ENCODE results near the gene PCDH19. TPM values are rescaled to one million over a fixed set of nuclear protein-coding genes. Genes with fewer than 3 reads are reported as not detected.
A peak's percentile ranks its signal among the peaks of the same experiment; 100 is the strongest.

Gene PCDH19
- total RNA-seq, 4 donors from 2014 or later: 0.62 to 1.7 (median 1.4) TPM

GRCh38 chrX:100404851-100405250 is 5.2 kb downstream of the PCDH19 start:
- H3K4me3 ChIP-seq: no peak overlapping the region
- no peak for ATAC-seq
- no peaks in the 10 kb centered on the region for H3K9me3 ChIP-seq
- H3K27ac ChIP-seq: no peak overlapping the region
- H3K27me3 ChIP-seq: peaks cover 63% of the 10 kb centered on the region
- no peaks in the 10 kb centered on the region for H3K36me3 ChIP-seq
- WGBS, 2 donors (ENCODE audit: low coverage in 1 of 2): 34 to 38% methylated on average over 2 to 3 of the region's 3 CpGs
- H3K4me1 ChIP-seq: peaks cover 0 to 17% (median 0%) of the 10 kb centered on the region in 3 donors
- TF ChIP-seq POLR2A (IDR thresholded peaks at IDR 0.05): no peak
- no peak for TF ChIP-seq EP300 (IDR thresholded peaks at IDR 0.05)
- no peak for TF ChIP-seq CTCF (IDR thresholded peaks at IDR 0.05)
- TF ChIP-seq POLR2AphosphoS5 (IDR thresholded peaks at IDR 0.05): no peak

- Histone ChIP-seq H3K27ac (no peak overlapping the region), H3K36me3 (no peaks in the 10 kb centered on the region), H3K4me1 (no peaks in the 10 kb centered on the region), H3K9me3 (no peaks in the 10 kb centered on the region), H3K4me3 (no peak overlapping the region), H3K27me3 (no peaks in the 10 kb centered on the region)
- TF ChIP-seq POLR2A (IDR thresholded peaks at IDR 0.05) (no peak), CTCF (IDR thresholded peaks at IDR 0.05) (no peak), EP300 (IDR thresholded peaks at IDR 0.05) (no peak), POLR2AphosphoS5 (IDR thresholded peaks at IDR 0.05) (no peak)
- 30 to 60% methylated on average over 3 of the region's 6 CpGs for WGBS, 2 donors (ENCODE audit: low coverage in 1 of 2)
- no peak for ATAC-seq
These were observed 14.3 kb downstream of the PCDH19 start for GRCh38 chrX:100395781-100396180.

GRCh38 chrX:100381619-100382018 is 28.5 kb downstream of the PCDH19 start:
- ATAC-seq: no peak
- 53 to 64% methylated on average over 2 of the region's 3 CpGs for WGBS, 2 donors (ENCODE audit: low coverage in 1 of 2)

GRCh38 chrX:100379388-100379986 is 30.6 kb downstream of the PCDH19 start:
- no peak for ATAC-seq
- WGBS, 2 donors (ENCODE audit: low coverage in 1 of 2): 11 to 25% methylated on average over 1 to 7 of the region's 7 CpGs
- H3K36me3 ChIP-seq: no peaks in the 10 kb centered on the region
- H3K4me3 ChIP-seq: no peak overlapping the region
- H3K27ac ChIP-seq: no peak overlapping the region
- no peaks in the 10 kb centered on the region for H3K4me1 ChIP-seq
- no peaks in the 10 kb centered on the region for H3K9me3 ChIP-seq
- H3K27me3 ChIP-seq: no peaks in the 10 kb centered on the region
- no peak for TF ChIP-seq EP300 (IDR thresholded peaks at IDR 0.05)
- TF ChIP-seq POLR2AphosphoS5 (IDR thresholded peaks at IDR 0.05): no peak
- peak in 1 of 4 experiments; percentile 47 for TF ChIP-seq CTCF (IDR thresholded peaks at IDR 0.05)
- no peak for TF ChIP-seq POLR2A (IDR thresholded peaks at IDR 0.05)

More at GRCh38 chrX:100381619-100382018, 28.5 kb downstream of the PCDH19 start:
- Histone ChIP-seq H3K4me3 (no peak overlapping the region), H3K27ac (no peak overlapping the region), H3K36me3 (no peaks in the 10 kb centered on the region), H3K27me3 (no peaks in the 10 kb centered on the region), H3K4me1 (no peaks in the 10 kb centered on the region), H3K9me3 (no peaks in the 10 kb centered on the region)
- TF ChIP-seq EP300 (IDR thresholded peaks at IDR 0.05) (no peak), POLR2AphosphoS5 (IDR thresholded peaks at IDR 0.05) (no peak), CTCF (IDR thresholded peaks at IDR 0.05) (no peak)

GRCh38 chrX:100377826-100378225 is 32.2 kb downstream of the PCDH19 start:
- no peaks in the 10 kb centered on the region for H3K27me3 ChIP-seq
- no peaks in the 10 kb centered on the region for H3K4me1 ChIP-seq
- no peaks in the 10 kb centered on the region for H3K9me3 ChIP-seq
- 79% methylated on average over 4 of the region's 5 CpGs; no CpG with 5 or more reads in 1 of the 2 donors for WGBS, 2 donors (ENCODE audit: low coverage in 1 of 2)
- no peak overlapping the region for H3K4me3 ChIP-seq
- ATAC-seq: no peak
- TF ChIP-seq POLR2AphosphoS5 (IDR thresholded peaks at IDR 0.05) (no peak), EP300 (IDR thresholded peaks at IDR 0.05) (no peak), CTCF (IDR thresholded peaks at IDR 0.05) (no peak), POLR2A (IDR thresholded peaks at IDR 0.05) (no peak)
- no peak overlapping the region for H3K27ac ChIP-seq
- H3K36me3 ChIP-seq: no peaks in the 10 kb centered on the region
